Heart left ventricle (tissue), 16 donors: ENCODE data around the gene STIMATE. TPM values are rescaled to one million over a fixed set of nuclear protein-coding genes. Genes with fewer than 3 reads are reported as not detected.

ENCODE experiments used
- ATAC-seq, 4 donors: fragments of 200-7000 bp; cut with Tn5 transposase; one replicate each; pipeline ENCODE4 v1.9.1; 2020 to 2022; ENCODE audit warnings: moderate library complexity in 4 of 4, mild to moderate bottlenecking in 3 of 4, moderate number of reproducible peaks in 1 of 4
- DNase-seq, 5 donors: peaks; one replicate each; pipeline ENCODE4 v3.0.0-alpha.2; 2020
- H3K27ac ChIP-seq, 12 donors: fragments of 200-600 bp; sonication (generic) in 4 of 12; one replicate each; pipeline versions ENCODE4 v1.5.0 to v1.8.0; 2016 to 2022; ENCODE audit warnings: mild to moderate bottlenecking in 2 of 12
- H3K27me3 ChIP-seq, 9 donors: fragments of 200-600 bp; sonication (generic) in 2 of 9; one replicate each; pipeline versions ENCODE4 v1.5.1 to v1.8.0; 2016 to 2022; ENCODE audit warnings: mild to moderate bottlenecking in 3 of 9
- H3K36me3 ChIP-seq, 9 donors: fragments of 200-600 bp; sonication (generic) in 2 of 9; one replicate each; pipeline versions ENCODE4 v1.5.0 to v1.8.0; 2018 to 2022; ENCODE audit warnings: mild to moderate bottlenecking in 2 of 9
- H3K4me1 ChIP-seq, 12 donors: fragments of 200-600 bp; sonication (generic) in 4 of 12; one replicate each; pipeline versions ENCODE4 v1.5.0 to v1.8.0; 2016 to 2022; ENCODE audit warnings: mild to moderate bottlenecking in 3 of 12
- H3K4me3 ChIP-seq, 12 donors: fragments of 200-600 bp; sonication (generic) in 4 of 12; one replicate each; pipeline versions ENCODE4 v1.5.0 to v1.8.0; 2017 to 2022; ENCODE audit warnings: mild to moderate bottlenecking in 9 of 12, moderate library complexity in 4 of 12
- H3K9me3 ChIP-seq, 12 donors: fragments of 200-600 bp; sonication (generic) in 4 of 12; one replicate each; pipeline versions ENCODE4 v1.5.0 to v1.8.0; 2016 to 2022; ENCODE audit warnings: mild to moderate bottlenecking in 1 of 12
- CTCF ChIP-seq, 12 donors: fragments of 200-600 bp; sonication (generic) in 4 of 12; IDR thresholded peaks; one replicate each; pipeline versions ENCODE4 v1.5.0 to v1.8.0; 2018 to 2022; ENCODE audit warnings: antibody characterized with exemption in 12 of 12, mild to moderate bottlenecking in 5 of 12
- POLR2A ChIP-seq, 2 donors: fragments of 450-650 bp; IDR thresholded peaks; one replicate each; pipeline ENCODE4 v1.6.1; 2017; ENCODE audit warnings: antibody characterized with exemption in 2 of 2, mild to moderate bottlenecking in 2 of 2, moderate library complexity in 2 of 2
- WGBS, 4 donors: extraction: QIAGEN DNeasy Blood & Tissue Kit in 2 of 4; methylation state at CpG; one replicate each; pipeline versions ENCODE4 v1.1.5 to v1.1.7; 2013 to 2018; 5-methylcytosine and 5-hydroxymethylcytosine counted together
- intact Hi-C, 10 donors: fragments of 100-400 bp; cut with DNase I; formaldehyde crosslinking; loops; one replicate each; pipeline versions ENCODE4 v1.11.1 to v1.14.2; 2022
- polyA plus RNA-seq, 2 donors: library from polyadenylated mRNA; stranded (reverse); fragments of 200-250 nt; gene quantifications; one replicate each; pipeline ENCODE4 v1.2.3, GENCODE V29; 2013
- total RNA-seq, 9 donors: library from RNA; depleted of rRNA in 2 of 9; stranded (reverse); fragments of >200 nt in 2 of 9; fragmentation: NEBNext Ultra II Directional in 3 of 9; extraction: Animal tissue kit (Norgen Biotek cat#: 25700) in 3 of 9; gene quantifications; one replicate each; pipeline versions ENCODE4 v1.1.0 to v1.2.4, GENCODE V29; 2016 to 2023
- donor health status: ischemic (EF 13 %, LVEDD 7.1; RV severe dilation, severe dysfunction).
- donor health status: healthy with polysubstance abuse.
- donor health status: DM: no; HTN: yes; CAD: no.
- donor health status: DM: no; HTN: no; CAD: no.
- donor health status: ischemic (EF 25% LVEDD 6.9; RV normal size, moderate dysfunction).
- donor health status: ischemic (EF 25% LVEDD 5.7; RV mildly dilated, moderate dysfunction).
- donor health status: healthy.
- donor health status: DM: yes; HTN: yes; CAD: no.
- donor health status: ischemic (EF 35%, LVEDD 5.7; RV mildly dilated, moderate dysfunction).
- donor health status: nonischemic (EF 11% LVEDD 7.7; RV severe dilation, severe dysfunction).
- donor health status: DM: yes; HTN: yes; CAD: no.
- donor health status: PGD.
- donor health status: ischemic (EF 29% LVEDD 5.4; RV normal size, mild dysfunction).
- donor health status: nonischemic (EF 23%, LVEDD 6.1; RV moderate dilation, normal function).

STIMATE gene
- total and polyA plus RNA-seq, 11 donors, result 3.4 to 17.1 (median 9.4) TPM

DNA sequence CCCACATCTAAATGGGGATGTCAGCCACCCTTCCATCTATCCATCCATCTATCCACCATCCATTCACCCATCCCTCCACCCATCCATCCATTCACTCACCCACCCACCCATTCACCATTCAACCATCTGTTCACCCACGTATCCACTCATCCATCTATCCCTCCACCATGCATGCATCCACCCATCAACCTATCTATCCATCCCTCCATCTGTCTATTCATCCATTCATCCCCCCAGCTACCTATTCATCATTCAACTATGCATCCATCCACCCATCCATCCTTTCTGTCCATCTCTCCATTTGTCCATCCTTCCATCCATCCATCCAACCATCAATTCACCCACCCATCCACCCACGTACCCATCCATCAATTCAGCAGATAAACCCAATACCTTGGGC, 88.2 kb downstream of the STIMATE start:
- intact Hi-C loops, result no loop called here
- no peaks in the 10 kb centered on the region for H3K9me3 ChIP-seq
- H3K36me3 ChIP-seq, result no peaks in the 10 kb centered on the region
- DNase-seq, result no peak
- no peak overlapping the region for H3K27ac ChIP-seq
- no peak overlapping the region for H3K4me3 ChIP-seq
- TF ChIP-seq CTCF (IDR thresholded peaks at IDR 0.05), result no peak
- no peak for TF ChIP-seq POLR2A (IDR thresholded peaks at IDR 0.05)
- H3K27me3 ChIP-seq, result no peaks in the 10 kb centered on the region
- 73 to 86% (median 80%) methylated on average over 2 of the region's 2 CpGs for WGBS, 4 donors
- H3K4me1 ChIP-seq, result no peaks in the 10 kb centered on the region
- no peak for ATAC-seq

DNA sequence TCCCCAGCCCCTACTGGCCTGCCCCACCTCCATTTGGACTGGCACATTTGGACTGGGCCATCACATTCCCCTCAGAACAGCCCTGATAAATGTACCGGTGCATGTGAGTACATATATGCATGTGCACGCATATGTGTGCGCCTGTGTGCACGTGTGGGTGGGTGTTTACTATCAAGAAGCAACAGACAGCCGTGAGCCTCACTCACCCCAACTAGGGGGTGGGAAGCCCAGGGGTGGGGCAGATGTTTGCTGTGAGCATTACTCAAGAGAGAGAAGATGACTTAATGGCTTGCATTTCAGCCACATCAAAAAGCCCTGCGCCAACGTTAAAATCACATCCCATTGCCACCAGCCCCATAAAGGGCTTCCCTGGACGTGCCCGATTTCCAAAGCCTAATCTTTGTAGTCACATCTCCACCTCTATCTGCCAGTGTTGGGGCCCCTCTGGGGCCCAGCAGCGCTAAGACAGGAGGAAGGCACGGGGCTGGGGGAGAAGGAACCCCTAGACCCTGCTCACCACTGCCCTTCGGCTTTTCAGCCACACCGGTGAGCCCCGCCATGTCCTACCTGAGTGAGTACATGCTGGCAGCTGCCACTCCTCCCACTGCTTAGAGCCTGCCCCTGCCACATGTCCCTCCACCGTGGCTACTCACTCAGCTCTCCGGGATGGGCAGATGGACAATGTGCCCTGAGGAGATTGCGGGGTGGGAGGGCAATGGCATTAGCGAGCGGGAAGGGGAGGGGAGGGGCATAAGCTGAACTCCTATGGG, 91.9 kb downstream of the STIMATE start:
- WGBS, 4 donors, result 79 to 81% (median 80%) methylated on average over 17 to 19 of the region's 19 CpGs
- H3K4me1 ChIP-seq, result no peaks in the 10 kb centered on the region
- H3K27me3 ChIP-seq, result no peaks in the 10 kb centered on the region
- no peak overlapping the region for H3K4me3 ChIP-seq
- TF ChIP-seq POLR2A (IDR thresholded peaks at IDR 0.05) (no peak), CTCF (IDR thresholded peaks at IDR 0.05) (no peak)
- intact Hi-C loops, result no loop called here
- no peak overlapping the region for H3K27ac ChIP-seq
- ATAC-seq (no peak), DNase-seq (no peak)
- no peaks in the 10 kb centered on the region for H3K9me3 ChIP-seq
- no peaks in the 10 kb centered on the region for H3K36me3 ChIP-seq

GRCh38 chr3:52801839-52802238, 95.5 kb downstream of the STIMATE start:
- 67 to 74% (median 70%) methylated on average over 5 of the region's 5 CpGs for WGBS, 4 donors

GRCh38 chr3:52800079-52800478, 97.3 kb downstream of the STIMATE start:
- no peaks in the 10 kb centered on the region for H3K27me3 ChIP-seq
- WGBS, 4 donors, result 71 to 83% (median 79%) methylated on average over 7 of the region's 7 CpGs
- DNase-seq, result no peak
- H3K27ac ChIP-seq, result no peak overlapping the region
- no peaks in the 10 kb centered on the region for H3K4me1 ChIP-seq
- no peak for ATAC-seq
- H3K36me3 ChIP-seq, result no peaks in the 10 kb centered on the region
- TF ChIP-seq CTCF (IDR thresholded peaks at IDR 0.05), result no peak
- no peak for TF ChIP-seq POLR2A (IDR thresholded peaks at IDR 0.05)
- no peak overlapping the region for H3K4me3 ChIP-seq
- no peaks in the 10 kb centered on the region for H3K9me3 ChIP-seq
- intact Hi-C loops, result no loop called here

More at GRCh38 chr3:52801839-52802238, 95.5 kb downstream of the STIMATE start:
- DNase-seq (no peak), ATAC-seq (no peak)
- intact Hi-C loops, result no loop called here
- Histone ChIP-seq H3K4me1 (no peaks in the 10 kb centered on the region), H3K27ac (no peak overlapping the region), H3K4me3 (no peak overlapping the region), H3K27me3 (no peaks in the 10 kb centered on the region), H3K36me3 (no peaks in the 10 kb centered on the region), H3K9me3 (no peaks in the 10 kb centered on the region)
- no peak for TF ChIP-seq POLR2A (IDR thresholded peaks at IDR 0.05)
- no peak for TF ChIP-seq CTCF (IDR thresholded peaks at IDR 0.05)
